GM21786 (cell line): ENCODE data around the gene ACSS1.

Source experiments
- ATAC-seq: cut with Tn5 transposase; IDR thresholded peaks from one replicate; pipeline ENCODE4 v1.9.1; 2021; ENCODE audit not compliant: unreplicated experiment

Gene ACSS1

GRCh38 chr20:24995741-24996448 lies 62.0 kb downstream of the ACSS1 start:
- ATAC-seq: no peak

GRCh38 chr20:24994470-24995368 lies 63.2 kb downstream of the ACSS1 start:
- no peak for ATAC-seq

GRCh38 chr20:24994186-24994465 lies 63.8 kb downstream of the ACSS1 start:
- ATAC-seq: no peak

GRCh38 chr20:24993337-24994185 lies 64.4 kb downstream of the ACSS1 start:
- ATAC-seq: no peak

DNA sequence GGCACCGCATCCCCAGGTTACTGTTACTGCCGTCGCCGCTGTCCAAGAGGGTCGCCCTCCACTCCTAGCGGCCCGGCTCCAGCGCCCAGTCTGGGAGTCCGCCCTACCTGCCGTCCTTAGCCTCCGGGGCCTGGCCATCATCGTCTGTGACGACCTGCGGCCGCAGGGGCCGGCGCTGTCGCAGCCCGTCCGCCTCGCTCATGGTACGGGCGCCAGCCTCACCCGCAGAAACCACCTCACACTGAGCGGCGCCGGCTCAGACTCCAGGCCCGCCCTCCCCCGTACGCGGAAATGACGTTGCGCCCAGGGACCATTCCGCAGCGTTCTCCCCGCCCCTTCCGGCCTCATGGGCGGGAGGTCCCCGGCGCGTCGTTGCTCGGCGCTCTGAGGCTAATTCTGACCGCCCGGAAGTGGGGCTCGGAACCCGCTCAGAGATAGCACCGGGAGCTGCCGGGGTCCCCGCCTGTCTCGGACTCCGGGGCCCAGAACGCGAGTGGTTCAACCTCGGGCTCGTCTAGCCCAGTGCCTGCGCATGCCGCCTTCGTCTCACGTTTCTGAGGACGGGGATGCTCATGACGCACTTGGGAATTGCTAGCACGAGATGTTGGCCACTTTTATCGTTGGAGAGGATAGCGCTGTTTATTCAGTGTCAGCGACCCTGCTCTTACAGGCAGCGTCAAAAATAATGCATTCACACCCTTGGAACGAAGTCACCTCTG lies 65.3 kb downstream of the ACSS1 start, which contains the start of gene APMAP:
Gene APMAP (minus strand): TSS at position 265 of the 719 bp plus-strand sequence. CDS start 63 bp downstream, at position 202.
- peak; percentile 96 for ATAC-seq

GRCh38 chr20:24991897-24992486 lies 65.9 kb downstream of the ACSS1 start:
- ATAC-seq: peak; percentile 16

GRCh38 chr20:24990810-24991252 lies 67.1 kb downstream of the ACSS1 start:
- no peak for ATAC-seq

GRCh38 chr20:24989162-24989561 lies 68.8 kb downstream of the ACSS1 start:
- ATAC-seq: no peak

GRCh38 chr20:24987873-24988835 lies 69.8 kb downstream of the ACSS1 start:
- no peak for ATAC-seq

DNA sequence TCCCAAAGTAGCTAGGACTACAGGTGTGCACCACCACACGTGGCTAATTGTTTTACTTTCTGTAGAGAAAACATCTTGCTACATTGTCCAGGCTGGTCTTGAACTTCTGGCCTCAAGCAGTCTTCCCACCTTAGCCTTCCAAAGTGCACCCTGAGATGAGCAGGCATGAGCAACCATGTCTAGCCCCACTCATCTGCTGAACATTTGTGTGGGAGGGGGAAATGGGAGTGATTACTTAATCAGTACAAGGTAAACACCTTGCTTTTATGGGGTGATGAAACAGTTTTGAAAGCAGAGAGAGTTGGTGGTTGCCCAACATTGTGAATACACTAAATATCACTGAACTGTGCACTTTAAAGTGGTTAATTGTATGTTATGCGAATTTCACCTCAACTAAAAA lies 70.7 kb downstream of the ACSS1 start:
- no peak for ATAC-seq

DNA sequence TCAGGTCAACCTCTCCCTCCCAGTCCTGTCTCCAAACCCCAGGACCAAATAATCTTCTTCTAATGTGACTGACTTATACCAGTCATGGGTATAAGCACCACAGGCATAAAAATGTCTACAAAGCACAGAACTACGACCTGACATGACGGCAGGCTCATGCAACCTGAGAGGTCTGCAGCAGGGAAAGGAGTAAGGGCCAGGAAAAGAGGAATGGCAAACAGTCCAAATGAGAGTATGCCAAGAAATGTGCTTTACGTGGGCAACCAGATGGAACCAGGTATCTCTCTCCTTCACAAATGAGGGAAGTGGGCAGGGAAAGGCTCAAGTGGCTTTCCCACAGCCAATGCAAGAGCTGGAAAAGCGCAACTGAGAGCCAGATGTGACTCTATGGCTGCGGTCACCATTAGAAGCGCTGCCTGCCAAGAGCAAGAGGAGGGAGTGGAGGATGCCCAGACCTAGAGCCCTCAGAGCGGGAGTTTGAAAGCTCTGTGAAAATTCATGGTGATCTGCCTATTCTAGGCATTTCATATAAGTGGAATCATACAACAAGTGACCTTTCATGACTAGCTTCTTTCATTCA lies 71.4 kb downstream of the ACSS1 start:
- no peak for ATAC-seq

DNA sequence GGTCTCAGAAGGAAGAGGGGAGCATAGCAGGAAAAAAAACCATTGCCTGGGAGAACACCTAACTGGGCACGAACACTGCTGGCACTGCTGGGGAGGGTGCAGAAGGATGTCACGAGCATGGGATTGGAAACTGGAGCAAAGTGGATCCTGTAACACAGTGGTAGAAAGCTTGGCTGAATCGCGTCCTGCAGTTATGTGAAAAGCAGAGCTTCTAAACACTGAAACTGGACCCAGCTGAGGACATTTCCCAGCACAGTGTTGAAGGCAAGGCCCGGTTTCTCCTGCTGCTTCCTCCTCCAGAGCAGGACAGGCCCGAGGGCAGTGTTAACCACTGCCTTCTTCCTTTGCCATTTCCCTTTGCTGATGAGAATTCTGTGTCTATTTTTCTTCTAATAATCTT lies 72.1 kb downstream of the ACSS1 start:
- ATAC-seq: no peak

GRCh38 chr20:24984961-24985640 lies 72.8 kb downstream of the ACSS1 start:
- no peak for ATAC-seq

DNA sequence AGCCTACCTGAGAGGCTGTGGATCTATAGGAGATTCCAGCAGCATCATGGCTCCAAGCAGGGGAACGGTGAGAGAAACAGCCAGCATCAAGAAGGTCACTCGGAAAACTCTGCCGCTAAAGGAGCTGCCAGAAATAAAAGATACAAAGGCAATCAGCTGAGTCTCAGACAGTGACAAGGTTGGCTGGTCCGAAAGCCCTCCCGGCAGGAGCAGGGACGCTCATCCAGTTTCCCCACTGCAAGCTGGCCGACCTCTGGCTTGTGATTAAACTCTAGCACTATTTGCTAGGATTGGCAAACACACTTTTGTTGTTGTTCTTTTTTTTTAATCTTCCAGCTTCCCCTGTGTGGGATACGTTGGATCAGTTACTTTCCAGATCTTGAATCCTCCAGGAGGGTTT lies 74.0 kb downstream of the ACSS1 start:
- ATAC-seq: no peak

DNA sequence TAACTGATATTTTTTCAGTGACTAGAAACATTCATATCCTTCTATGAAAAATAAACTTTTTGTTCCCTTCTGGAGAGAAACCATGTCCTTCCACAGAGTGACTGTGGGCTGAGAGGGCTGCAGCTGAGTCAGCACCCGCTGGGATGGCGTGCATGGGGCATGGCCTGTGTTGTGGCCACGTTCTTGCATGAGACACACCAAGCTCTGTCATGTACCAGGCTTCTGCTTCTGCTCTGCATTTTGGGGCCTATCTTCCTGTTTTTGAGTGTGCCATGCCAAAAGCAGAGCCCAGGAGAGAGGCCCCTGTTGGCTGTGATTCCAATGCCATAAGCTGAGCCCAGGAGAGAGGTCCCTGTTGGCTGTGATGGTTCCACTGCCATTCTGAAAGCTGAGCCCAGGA lies 76.1 kb downstream of the ACSS1 start:
- ATAC-seq: no peak

DNA sequence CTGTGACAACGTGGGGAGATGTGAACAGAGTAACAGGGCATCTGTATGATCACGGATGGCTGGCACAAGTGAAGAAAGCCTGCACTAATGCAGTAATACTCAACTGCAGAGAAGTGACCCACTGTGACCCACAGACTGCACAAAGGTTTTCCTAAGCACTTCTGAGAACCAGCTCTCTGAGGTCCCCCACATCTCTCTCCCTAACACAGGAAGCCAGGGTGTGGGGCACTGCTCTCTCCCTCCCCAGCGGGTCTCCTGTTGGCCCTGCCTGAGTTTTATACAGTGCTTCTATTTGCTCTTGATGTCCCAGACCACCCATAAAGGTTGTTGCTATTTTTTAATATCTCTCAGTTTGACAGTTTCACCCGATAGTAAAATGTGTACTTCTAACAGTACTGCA lies 76.7 kb downstream of the ACSS1 start:
- ATAC-seq: no peak

- no peak for ATAC-seq
These were observed 77.5 kb downstream of the ACSS1 start for GRCh38 chr20:24980291-24981053.
